AG04449 (cell line): ENCODE measurements around the gene STRADB.

Experiments
- CTCF ChIA-PET: fragments of 350-600 bp; formaldehyde crosslinking; extraction: SDS; loops from one replicate; lab custom pipeline; 2021; ENCODE audit warnings: antibody characterized with exemption; lab: Yijun Ruan, JAX
- POLR2A ChIA-PET: fragments of 400-600, 350-600 bp; formaldehyde crosslinking; extraction: SDS; loops from one replicate; lab custom pipeline; 2020; ENCODE audit warnings: antibody characterized with exemption, inconsistent platforms; lab: Yijun Ruan, JAX
- DNase-seq: peaks from one replicate; pipeline ENCODE4 v3.0.0-alpha.2; 2010; ENCODE audit warnings: low read depth, low spot score
- H3K4me3 ChIP-seq: 2 replicates; pipeline ENCODE4 v1.5.1; 2011; ENCODE audit warnings: low read depth, mild to moderate bottlenecking, control low read depth, low read length
- TF ChIP-seq, protein P1 (sequence below): IDR thresholded peaks from one replicate; pipeline ENCODE4 v1.5.1; 2011; ENCODE audit warnings: mild to moderate bottlenecking, moderate library complexity, low read length, control low read depth, inconsistent platforms; ENCODE audit not compliant: insufficient read depth; ENCODE audit errors: missing control alignments

The STRADB gene

DNA sequence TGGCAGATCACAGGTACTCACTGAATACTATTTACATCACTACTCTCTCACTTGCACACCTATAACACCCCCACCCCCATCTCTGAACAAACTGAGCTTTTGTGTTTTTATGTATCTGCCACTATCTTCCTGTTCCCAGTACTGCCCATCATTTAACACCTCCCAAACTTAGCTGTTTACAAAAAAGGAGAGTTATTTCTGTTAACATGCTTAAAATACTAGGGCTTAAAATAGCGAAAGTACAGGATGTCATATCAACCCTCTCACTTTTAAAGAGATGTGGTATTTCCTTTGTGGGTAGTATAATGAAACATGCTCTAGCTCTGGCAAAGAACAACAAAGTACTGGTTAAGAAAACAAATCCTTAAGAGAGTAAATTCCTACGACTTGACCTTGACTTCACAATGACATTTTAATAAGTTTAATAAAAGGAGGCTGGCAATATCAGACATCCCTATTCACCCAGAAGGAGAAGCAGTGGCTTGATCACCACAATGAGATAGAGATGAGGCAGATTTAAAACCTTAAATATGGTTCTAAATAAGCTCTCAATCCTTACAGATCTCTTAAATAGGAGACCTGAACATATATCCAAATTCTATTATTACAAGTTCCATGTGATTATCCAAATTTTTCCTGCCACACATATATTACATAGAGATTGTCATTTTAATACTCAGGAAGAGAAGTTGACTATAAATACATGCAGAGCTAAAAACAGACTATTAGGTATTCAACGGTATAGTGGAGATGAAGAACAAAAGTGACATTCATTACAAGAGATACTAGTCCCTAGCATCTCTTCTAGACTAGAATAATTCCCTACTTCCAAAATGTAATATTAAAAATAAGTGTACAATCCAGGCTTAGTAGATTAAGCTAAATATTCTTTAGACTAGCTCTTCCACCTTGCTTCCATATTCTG lies 37.2 kb upstream of the STRADB start:
- H3K4me3 ChIP-seq, result no peak overlapping the region
- POLR2A ChIA-PET, result interaction anchor here (1.5 kb wide), 1 partner anchor 37 kb away, joined by 4 read pairs; the partner anchor contains the start of gene TRAK2
- no peak for DNase-seq

DNA sequence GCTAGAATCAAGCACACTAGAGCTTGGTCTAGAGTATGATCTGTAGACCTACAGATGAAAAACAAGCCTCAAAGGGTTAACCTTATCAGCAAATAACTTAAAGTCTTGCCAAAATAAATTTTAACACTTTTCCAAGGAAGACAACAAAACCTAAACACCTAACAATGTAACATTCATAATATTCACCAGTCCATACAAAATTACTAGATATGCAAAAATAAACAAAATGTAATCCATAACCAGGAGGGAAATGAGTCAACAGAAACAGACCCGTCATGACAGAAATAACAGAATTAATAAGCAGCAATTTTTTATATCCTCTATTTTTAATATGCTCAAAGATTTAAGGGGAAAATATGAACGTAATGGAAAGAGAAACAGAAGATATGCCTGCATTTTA lies 36.4 kb upstream of the STRADB start:
- POLR2A ChIA-PET, result interaction anchor here (1.5 kb wide), 1 partner anchor 36 kb away, joined by 4 read pairs; the partner anchor contains the start of gene TRAK2
- TF ChIP-seq, protein P1, sequence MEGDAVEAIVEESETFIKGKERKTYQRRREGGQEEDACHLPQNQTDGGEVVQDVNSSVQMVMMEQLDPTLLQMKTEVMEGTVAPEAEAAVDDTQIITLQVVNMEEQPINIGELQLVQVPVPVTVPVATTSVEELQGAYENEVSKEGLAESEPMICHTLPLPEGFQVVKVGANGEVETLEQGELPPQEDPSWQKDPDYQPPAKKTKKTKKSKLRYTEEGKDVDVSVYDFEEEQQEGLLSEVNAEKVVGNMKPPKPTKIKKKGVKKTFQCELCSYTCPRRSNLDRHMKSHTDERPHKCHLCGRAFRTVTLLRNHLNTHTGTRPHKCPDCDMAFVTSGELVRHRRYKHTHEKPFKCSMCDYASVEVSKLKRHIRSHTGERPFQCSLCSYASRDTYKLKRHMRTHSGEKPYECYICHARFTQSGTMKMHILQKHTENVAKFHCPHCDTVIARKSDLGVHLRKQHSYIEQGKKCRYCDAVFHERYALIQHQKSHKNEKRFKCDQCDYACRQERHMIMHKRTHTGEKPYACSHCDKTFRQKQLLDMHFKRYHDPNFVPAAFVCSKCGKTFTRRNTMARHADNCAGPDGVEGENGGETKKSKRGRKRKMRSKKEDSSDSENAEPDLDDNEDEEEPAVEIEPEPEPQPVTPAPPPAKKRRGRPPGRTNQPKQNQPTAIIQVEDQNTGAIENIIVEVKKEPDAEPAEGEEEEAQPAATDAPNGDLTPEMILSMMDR, result no peak
- no peak for DNase-seq
- CTCF ChIA-PET, result no interaction called here
- no peak overlapping the region for H3K4me3 ChIP-seq

More for the DNA sequence above, 37.2 kb upstream of the STRADB start:
- CTCF ChIA-PET, result interaction anchor here (0.7 to 1.0 kb wide), 3 partner anchors 17 to 177 kb away, joined by 3 read pairs; no protein-coding TSS in a partner anchor
- TF ChIP-seq, protein P1, result no peak

DNA sequence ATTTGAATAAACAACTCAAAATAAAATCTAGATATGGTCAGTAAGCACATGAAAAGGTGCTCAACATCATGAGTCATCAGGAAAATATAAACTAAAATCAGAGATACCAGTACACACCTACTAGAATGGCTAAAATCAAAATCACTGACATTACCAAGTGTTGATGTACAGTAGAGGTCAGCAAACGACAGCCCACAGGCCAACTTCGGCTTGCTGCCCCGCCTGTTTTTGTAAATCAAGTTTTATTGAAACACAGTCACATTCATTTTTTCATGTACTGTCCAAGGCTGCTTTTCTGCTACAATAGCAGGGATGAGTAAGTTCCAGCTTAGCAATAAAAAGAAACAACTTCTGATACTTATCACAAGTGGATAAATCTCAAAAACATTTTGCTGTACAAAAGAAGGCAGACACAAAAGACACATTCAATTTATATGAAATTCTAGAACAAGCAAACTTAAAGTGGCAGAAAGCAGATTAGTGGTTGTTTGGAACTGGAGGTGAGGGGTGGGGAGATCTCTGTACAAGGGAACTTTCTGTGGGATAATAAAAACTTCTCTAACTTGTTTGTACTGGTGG lies 32.4 kb upstream of the STRADB start:
- TF ChIP-seq, protein P1, result no peak
- DNase-seq, result no peak
- ChIA-PET POLR2A (no interaction called here), CTCF (no interaction called here)
- H3K4me3 ChIP-seq, result no peak overlapping the region

DNA sequence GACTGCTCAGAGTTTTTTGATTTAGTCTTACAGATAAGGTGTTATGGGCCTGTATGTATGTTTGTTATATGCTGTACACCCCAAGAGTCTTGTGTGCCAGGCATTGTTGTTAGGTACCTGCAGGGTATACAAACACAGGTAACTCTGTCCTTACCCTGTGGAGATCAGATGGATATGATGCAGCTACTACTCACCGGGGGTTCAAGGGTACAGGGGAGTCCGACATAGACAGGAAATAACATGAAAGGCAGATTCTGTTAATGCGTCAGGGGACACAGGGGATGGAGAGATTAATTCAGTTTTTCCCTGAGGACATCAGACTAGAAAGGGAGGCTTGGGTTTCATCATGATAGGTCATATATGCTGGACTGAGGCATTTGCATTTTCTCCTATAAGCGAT lies 31.6 kb upstream of the STRADB start:
- H3K4me3 ChIP-seq, result no peak overlapping the region
- ChIA-PET POLR2A (no interaction called here), CTCF (no interaction called here)
- TF ChIP-seq, protein P1, result no peak
- DNase-seq, result no peak

DNA sequence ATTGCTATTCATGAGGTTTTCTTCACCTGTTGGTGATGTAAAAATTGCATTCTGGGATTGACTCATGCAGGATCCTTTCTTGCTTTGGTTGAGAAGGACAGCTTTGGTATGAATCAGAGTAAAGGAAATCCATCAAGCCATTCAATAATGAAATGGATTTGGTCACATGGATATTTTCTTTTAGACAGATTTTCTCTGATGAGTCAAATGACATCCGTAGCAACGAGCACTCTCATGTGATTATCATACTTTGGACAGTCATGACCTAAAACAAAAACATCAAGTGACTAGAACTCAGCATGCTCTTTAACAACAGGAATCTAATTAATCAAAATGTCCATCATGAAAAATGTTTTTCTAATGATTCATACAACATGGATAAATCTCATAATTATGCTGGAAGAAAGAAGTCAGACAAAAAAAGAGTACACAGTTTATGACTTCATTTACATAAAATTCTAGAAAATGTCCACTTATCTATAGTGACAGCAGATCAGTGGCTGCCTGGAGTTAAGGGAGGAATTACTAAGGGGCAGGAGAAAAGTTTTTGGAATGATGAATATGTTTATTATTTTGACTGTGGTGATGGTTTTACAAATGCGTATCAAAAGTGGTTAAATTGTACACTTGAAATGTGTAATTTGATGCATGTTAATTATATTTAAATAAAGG lies 31.0 kb upstream of the STRADB start:
- TF ChIP-seq, protein P1, result no peak
- CTCF ChIA-PET, result no interaction called here
- no peak for DNase-seq
- H3K4me3 ChIP-seq, result no peak overlapping the region
- POLR2A ChIA-PET, result no interaction called here
